Gastroesophageal sphincter (tissue), 4 donors: ENCODE results near the gene GFOD2. TPM values are rescaled to one million over a fixed set of nuclear protein-coding genes. Genes with fewer than 3 reads are reported as not detected.

Source experiments
- ATAC-seq: fragments of 150-250 bp; one replicate; pipeline ENCODE4 v1.9.1; 2016; ENCODE audit warnings: mild to moderate bottlenecking, moderate library complexity
- H3K27ac ChIP-seq, 4 donors: fragments of 200-600 bp; sonication (generic) in 3 of 4; 1 replicate in 3 of 4; 2 replicates in 1 of 4; pipeline ENCODE4 v1.5.1; 2016 to 2019
- H3K27me3 ChIP-seq: fragments of 200-600 bp; sonication (generic); one replicate; pipeline ENCODE4 v1.5.1; 2019
- H3K36me3 ChIP-seq, 2 donors: fragments of 200-600 bp; sonication (generic); one replicate each; pipeline ENCODE4 v1.5.1; 2019; ENCODE audit warnings: control low read depth in 1 of 2
- H3K4me1 ChIP-seq, 3 donors: fragments of 200-600 bp; sonication (generic); 1 replicate in 2 of 3; 2 replicates in 1 of 3; pipeline ENCODE4 v1.5.1; 2016 to 2019; ENCODE audit warnings: control low read depth in 2 of 3
- H3K4me3 ChIP-seq, 2 donors: fragments of 200-600 bp; sonication (generic); one replicate each; pipeline ENCODE4 v1.5.1; 2019; ENCODE audit warnings: mild to moderate bottlenecking in 1 of 2, moderate library complexity in 1 of 2
- H3K9me3 ChIP-seq, 3 donors: fragments of 200-600 bp; sonication (generic); one replicate each; pipeline ENCODE4 v1.5.1; 2017 to 2019; ENCODE audit warnings: control low read depth in 2 of 3
- EP300 ChIP-seq: sonication (generic); formaldehyde crosslinking; IDR thresholded peaks from one replicate; pipeline ENCODE4 v1.6.1; 2017; ENCODE audit warnings: antibody characterized with exemption, mild to moderate bottlenecking
- POLR2A ChIP-seq, 2 donors: fragments of 450-650 bp; IDR thresholded peaks; one replicate each; pipeline ENCODE4 v1.6.1; 2017; ENCODE audit warnings: antibody characterized with exemption in 2 of 2, mild to moderate bottlenecking in 2 of 2, moderate library complexity in 1 of 2
- POLR2AphosphoS5 ChIP-seq: sonication (generic); formaldehyde crosslinking; IDR thresholded peaks from one replicate; pipeline ENCODE4 v1.6.1; 2017; ENCODE audit warnings: antibody characterized with exemption
- WGBS, 2 donors: methylation state at CpG; one replicate each; pipeline ENCODE4 v1.1.5; 2018; ENCODE audit warnings: low coverage in 1 of 2; 5-methylcytosine and 5-hydroxymethylcytosine counted together
- total RNA-seq, 4 donors: library from RNA; depleted of rRNA; stranded (reverse); fragments of >200 nt; gene quantifications; one replicate each; pipeline ENCODE4 v1.1.0, GENCODE V29; 2016
- TF ChIP-seq, protein P1 (sequence below), 4 experiments: fragments of 200-600 bp in 2 of 4; fragments of 450-650 bp in 2 of 4; sonication (generic) in 1 of 4; IDR thresholded peaks; one replicate each; pipeline ENCODE4 v1.5.1; 2017 to 2019; ENCODE audit warnings: antibody characterized with exemption in 4 of 4, mild to moderate bottlenecking in 2 of 4, moderate library complexity in 2 of 4

The GFOD2 gene
- total RNA-seq, 4 donors from 2014 or later, result 16.3 to 24.9 (median 20.1) TPM

DNA sequence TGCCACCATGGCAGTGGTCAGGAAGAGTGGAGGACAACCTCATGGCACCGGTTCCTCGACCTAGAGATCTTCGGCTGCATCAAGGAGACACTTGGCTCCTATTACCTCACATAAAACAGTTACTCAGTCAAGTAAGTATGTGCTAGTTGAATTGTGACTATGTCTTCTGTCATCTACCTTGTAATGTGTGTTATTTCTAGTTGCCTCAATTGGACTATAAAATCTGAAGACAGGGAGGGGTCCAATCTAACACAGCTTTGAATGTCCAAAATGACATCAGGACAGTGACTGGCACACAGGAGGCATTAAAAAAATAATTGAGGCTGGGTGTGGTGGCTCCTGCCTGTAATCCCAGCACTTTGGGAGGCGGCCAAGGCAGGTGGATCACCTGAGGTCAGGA, 35.3 kb downstream of the GFOD2 start:
- WGBS, 2 donors, result 100% methylated on average over 1 to 2 of the region's 4 CpGs
- no peak overlapping the region for H3K27ac ChIP-seq
- no peak overlapping the region for H3K4me3 ChIP-seq
- H3K4me1 ChIP-seq, result no peaks in the 10 kb centered on the region
- no peaks in the 10 kb centered on the region for H3K9me3 ChIP-seq
- no peak for TF ChIP-seq EP300
- TF ChIP-seq, protein P1, sequence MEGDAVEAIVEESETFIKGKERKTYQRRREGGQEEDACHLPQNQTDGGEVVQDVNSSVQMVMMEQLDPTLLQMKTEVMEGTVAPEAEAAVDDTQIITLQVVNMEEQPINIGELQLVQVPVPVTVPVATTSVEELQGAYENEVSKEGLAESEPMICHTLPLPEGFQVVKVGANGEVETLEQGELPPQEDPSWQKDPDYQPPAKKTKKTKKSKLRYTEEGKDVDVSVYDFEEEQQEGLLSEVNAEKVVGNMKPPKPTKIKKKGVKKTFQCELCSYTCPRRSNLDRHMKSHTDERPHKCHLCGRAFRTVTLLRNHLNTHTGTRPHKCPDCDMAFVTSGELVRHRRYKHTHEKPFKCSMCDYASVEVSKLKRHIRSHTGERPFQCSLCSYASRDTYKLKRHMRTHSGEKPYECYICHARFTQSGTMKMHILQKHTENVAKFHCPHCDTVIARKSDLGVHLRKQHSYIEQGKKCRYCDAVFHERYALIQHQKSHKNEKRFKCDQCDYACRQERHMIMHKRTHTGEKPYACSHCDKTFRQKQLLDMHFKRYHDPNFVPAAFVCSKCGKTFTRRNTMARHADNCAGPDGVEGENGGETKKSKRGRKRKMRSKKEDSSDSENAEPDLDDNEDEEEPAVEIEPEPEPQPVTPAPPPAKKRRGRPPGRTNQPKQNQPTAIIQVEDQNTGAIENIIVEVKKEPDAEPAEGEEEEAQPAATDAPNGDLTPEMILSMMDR (IDR thresholded peaks at IDR 0.05), result no peak
- no peak for TF ChIP-seq POLR2AphosphoS5
- no peak for TF ChIP-seq POLR2A (IDR thresholded peaks at IDR 0.05)
- peaks cover 0 to 53% of the 10 kb centered on the region in 2 donors for H3K36me3 ChIP-seq
- H3K27me3 ChIP-seq, result no peaks in the 10 kb centered on the region
- no peak for ATAC-seq

DNA sequence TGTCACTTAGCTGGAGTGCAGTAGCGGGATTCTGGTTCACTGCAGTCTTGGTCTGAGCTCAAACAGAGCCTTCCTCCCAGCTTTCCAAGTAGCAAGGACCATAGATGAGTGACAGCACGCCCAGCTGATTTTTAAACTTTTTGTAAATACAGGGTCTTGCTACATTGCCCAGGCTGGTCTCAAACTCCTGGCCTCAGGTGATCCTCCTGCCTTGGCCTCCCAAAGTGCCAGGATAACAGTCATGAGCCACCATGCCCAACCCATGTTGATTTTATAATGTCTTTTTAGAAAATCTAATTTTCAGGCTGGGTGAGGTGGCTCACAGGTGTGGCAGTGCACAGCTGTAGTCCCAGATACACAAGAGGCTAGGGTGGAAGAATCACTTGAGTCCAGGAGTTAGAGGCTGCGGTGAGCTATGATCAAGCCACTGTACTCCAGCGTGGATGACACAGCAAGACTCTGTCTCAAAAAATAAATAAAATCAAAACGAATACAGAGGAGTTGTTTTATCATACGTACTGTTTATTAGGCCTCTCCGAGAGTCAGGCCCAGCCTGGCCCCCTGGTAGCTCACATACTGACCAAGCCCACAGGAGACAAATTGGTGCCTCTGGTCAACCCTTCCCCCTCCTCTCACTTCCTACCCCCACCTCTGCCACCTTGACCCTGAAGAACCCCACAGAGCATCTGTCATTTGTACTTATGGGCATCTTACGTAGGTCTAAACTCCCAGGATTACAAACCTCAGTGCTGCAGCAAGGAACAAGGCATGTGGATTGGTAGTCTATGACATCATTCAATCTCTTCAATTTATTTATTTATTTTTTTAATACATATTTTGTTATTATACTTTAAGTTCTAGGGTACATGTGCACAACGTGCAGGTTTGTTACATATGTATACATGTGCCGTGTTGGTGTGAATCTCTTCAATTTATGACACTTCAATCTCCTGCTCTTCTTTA, 38.9 kb downstream of the GFOD2 start:
- no peak for ATAC-seq
- no peak overlapping the region for H3K27ac ChIP-seq
- H3K27me3 ChIP-seq, result no peaks in the 10 kb centered on the region
- peaks cover 0 to 7% (median 0%) of the 10 kb centered on the region in 3 donors for H3K4me1 ChIP-seq
- H3K36me3 ChIP-seq, result peaks cover 0 to 62% of the 10 kb centered on the region in 2 donors
- no peak overlapping the region for H3K4me3 ChIP-seq
- no peaks in the 10 kb centered on the region for H3K9me3 ChIP-seq
- WGBS, 2 donors, result 92 to 96% methylated on average over 8 to 10 of the region's 10 CpGs
- TF ChIP-seq, protein P1 (IDR thresholded peaks at IDR 0.05), result no peak
- TF ChIP-seq EP300 (no peak), POLR2A (IDR thresholded peaks at IDR 0.05) (no peak), POLR2AphosphoS5 (no peak)

DNA sequence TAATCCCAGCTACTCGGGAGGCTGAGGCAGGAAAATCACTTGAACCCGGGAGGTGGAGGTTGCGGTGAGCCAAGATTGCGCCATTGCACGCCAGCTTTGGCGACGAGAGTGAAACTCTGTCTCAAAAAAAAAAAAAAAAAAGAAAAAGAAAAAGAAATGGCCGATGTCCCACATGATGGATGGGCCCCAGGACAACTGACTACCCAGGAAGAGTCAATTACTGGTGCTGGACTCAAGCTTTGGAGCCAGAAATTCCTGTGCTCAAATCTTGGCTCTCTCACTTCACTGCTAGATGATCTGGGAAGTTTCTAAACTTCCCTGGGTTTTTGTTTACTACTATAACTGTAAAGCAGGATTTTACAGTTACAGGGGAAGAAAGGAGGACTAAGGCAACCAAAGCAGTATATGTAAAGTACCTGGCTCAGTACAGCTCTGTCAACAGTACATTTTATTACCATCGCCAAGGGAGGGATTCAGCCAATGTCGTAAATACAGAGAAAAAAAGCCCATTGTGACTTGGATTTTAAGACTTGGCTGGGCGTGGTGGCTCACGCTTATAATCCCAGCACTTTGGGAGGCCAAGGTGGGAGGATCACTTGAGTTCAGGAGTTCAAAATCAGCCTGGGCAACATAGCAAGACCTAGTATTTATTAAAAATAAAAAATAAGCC, 40.6 kb downstream of the GFOD2 start:
- no peak for TF ChIP-seq EP300
- TF ChIP-seq, protein P1 (IDR thresholded peaks at IDR 0.05), result no peak
- no peak for TF ChIP-seq POLR2A (IDR thresholded peaks at IDR 0.05)
- no peak for TF ChIP-seq POLR2AphosphoS5
- Histone ChIP-seq H3K27ac (no peak overlapping the region), H3K9me3 (no peaks in the 10 kb centered on the region), H3K4me1 (peaks cover 0 to 24% (median 0%) of the 10 kb centered on the region in 3 donors), H3K27me3 (no peaks in the 10 kb centered on the region), H3K4me3 (no peak overlapping the region), H3K36me3 (peaks cover 0 to 48% of the 10 kb centered on the region in 2 donors)
- 64 to 71% methylated on average over 6 to 10 of the region's 12 CpGs for WGBS, 2 donors
- ATAC-seq, result no peak

DNA sequence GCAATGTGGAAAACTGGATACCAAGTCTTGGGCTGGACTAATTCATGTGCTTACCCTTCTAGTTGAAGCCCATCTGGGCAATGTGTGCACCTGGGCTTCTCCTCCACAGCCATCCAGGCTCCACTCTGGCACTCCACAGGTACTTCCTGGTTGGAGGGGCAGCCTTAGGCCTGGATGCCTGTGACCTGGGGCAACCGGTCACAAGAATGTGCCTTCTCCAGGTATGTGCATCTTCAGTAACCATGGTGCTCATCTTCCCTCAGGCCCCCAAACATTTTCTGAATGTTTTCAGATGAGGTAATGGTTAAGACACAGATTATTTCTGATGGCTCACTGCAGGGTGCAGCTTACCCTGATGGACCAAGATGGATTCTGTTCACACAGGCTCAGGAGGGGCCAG, 41.4 kb downstream of the GFOD2 start:
- no peak for ATAC-seq
- no peak overlapping the region for H3K27ac ChIP-seq
- 100% methylated on average over 1 of the region's 1 CpG; no CpG with 5 or more reads in 1 of the 2 donors for WGBS, 2 donors

More for the DNA sequence above, 41.4 kb downstream of the GFOD2 start:
- no peaks in the 10 kb centered on the region for H3K27me3 ChIP-seq
- H3K4me3 ChIP-seq, result no peak overlapping the region
- H3K36me3 ChIP-seq, result peaks cover 0 to 40% of the 10 kb centered on the region in 2 donors
- H3K9me3 ChIP-seq, result no peaks in the 10 kb centered on the region
- H3K4me1 ChIP-seq, result peaks cover 0 to 32% (median 0%) of the 10 kb centered on the region in 3 donors
- TF ChIP-seq POLR2A (IDR thresholded peaks at IDR 0.05) (no peak), POLR2AphosphoS5 (no peak), EP300 (no peak)
- TF ChIP-seq, protein P1 (IDR thresholded peaks at IDR 0.05), result no peak
